Stimulated activated CD8-positive, alpha-beta memory T cell treated with anti-CD3 and anti-CD28 coated beads, Interleukin-7, amount 100 ng/mL, for 48 hours (primary cell): ENCODE results near the gene IZUMO1.
"Not testable (repeated sequence)": the region's sequence is repeated elsewhere in the genome, so short reads cannot be mapped to it uniquely, and the experiment has no call there.

Source experiments
- DNase-seq, 2 donors: peaks; one replicate each; pipeline ENCODE4 v3.0.0-alpha.2; 2020; ENCODE audit warnings: low read depth in 1 of 2; ENCODE audit errors: extremely low read depth in 1 of 2

IZUMO1 gene

DNA sequence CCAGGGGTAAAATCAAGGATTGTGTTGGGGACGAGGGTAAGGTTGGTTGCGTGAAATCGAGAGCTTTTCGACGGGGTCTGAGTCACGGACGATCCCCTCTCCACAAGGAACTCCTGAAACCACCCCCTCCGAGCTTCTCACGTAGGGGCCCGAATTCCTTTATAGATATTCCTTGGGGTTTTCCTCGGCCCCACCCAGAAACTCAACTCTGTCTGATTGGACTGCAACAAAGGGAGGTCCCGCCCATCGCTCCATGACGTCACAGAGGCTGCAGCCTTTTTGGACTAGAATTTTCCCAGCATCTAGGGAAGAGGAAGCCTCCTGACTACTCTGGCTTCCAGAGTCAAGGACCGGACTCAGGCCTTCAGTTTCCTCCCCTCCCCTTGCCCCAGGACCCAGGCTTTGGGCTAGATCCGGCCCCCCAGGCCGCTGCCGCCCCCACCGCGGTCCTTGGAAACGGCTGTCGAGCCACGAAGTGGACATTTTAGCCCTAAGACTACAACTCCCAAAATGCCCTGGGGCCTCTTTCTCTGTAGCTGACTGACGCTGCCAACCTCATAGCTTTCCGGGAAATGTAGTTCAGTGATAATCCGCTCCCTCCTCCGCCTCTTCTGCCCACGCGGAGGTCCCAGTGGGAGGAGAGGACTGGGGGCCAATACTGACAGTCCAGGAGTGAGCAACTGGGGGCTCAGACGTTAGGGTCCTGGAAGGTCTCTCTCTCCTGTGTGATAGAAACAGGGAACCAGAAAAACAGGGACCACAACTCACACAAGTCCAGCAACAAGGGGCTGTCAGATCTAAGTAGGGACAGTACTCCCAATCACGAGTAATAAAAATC is at the start of gene IZUMO1:
TSS of gene IZUMO1 (minus strand) at position 172 of the 838 bp plus-strand sequence. CDS start 1,050 bp downstream, outside the sequence.
- peak in 1 of 2 donors; percentile 44 for DNase-seq

DNA sequence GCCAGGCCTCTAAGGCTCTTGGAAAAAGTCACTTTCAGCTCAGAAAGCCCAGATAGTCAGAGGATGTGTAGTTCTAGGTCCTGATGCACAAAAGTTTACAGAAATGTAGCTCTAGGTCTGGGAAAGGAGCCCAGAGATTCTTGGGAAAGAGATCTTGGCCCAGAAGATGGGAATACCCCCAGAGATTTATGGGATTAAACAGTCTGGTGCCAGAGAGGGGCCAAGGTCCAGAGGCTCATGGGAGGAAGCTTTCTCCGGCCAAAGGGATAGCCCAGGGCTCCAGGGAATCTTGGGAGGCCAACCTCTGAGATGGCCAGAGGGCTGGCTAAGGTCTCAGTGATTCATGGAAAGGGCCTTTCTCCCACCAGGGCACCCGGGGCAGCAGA is 49.0 kb upstream of the IZUMO1 start:
- DNase-seq = no peak

GRCh38 chr19:48795055-48795684 is 48.5 kb upstream of the IZUMO1 start:
- DNase-seq = peak; percentile 58 to 73

DNA sequence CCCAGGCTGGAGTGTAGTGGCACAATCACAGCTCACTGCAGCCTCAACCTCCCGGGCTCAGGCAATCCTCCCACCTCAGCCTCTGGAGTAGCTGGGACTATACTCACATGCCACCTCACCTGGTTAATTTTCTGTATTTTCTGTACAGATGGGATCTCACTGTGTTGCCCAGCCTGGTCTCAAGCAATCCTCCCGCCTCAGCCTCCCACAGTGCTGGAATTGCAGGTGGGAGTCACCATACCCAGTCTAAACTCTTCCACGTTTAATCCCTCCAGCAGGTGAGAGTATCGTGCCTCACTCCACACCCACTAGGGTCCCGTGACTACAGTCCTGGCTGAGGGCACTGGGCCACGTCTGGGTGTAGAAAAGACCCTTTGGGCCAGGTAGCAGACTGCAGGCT is 47.6 kb upstream of the IZUMO1 start:
- no peak for DNase-seq

GRCh38 chr19:48793271-48793670 is 46.6 kb upstream of the IZUMO1 start:
- DNase-seq = no peak

- DNase-seq = not testable (repeated sequence)
Measured at GRCh38 chr19:48787331-48787730, 40.6 kb upstream of the IZUMO1 start.

GRCh38 chr19:48786422-48786821 is 39.7 kb upstream of the IZUMO1 start:
- not testable (repeated sequence) for DNase-seq

GRCh38 chr19:48784527-48784926 is 37.8 kb upstream of the IZUMO1 start:
- DNase-seq = no peak

DNA sequence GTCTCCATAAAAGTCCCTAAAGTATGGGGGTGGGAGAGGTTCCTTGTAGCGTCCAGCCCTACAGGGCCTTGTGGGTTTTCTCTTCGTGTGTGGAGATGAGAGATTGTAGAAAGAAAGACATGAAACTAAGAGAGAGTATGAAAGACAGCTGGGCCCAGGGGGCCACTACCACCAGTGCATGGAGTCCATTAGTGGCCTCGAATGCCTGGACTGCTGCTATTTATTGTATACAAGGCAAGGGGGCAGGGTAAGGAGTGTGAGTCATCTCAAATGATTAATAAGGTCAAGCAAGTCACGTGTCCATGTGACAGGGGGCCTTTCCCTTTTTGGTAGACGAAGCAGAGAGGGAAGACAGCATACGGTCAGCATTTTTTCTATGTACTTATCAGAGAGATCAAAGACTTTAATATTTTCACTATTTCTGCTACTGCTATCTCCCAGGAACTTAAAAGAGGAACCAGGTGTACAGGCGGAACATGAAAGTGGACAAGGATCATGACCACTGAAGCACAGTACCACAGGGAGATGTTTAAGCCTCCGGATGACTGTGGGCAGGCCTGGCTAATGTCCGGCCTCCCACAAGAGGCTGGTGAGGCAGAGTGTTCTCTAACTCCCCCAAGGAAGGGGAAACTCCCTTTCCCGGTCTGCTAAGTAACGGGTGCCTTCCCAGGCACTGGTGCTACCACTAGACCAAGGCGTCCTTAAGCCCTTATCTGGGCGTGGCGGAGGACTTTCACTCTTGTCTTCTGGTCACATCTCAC is 34.1 kb upstream of the IZUMO1 start:
- DNase-seq = no peak

- DNase-seq = no peak
Measured at GRCh38 chr19:48779636-48780035, 32.9 kb upstream of the IZUMO1 start.

DNA sequence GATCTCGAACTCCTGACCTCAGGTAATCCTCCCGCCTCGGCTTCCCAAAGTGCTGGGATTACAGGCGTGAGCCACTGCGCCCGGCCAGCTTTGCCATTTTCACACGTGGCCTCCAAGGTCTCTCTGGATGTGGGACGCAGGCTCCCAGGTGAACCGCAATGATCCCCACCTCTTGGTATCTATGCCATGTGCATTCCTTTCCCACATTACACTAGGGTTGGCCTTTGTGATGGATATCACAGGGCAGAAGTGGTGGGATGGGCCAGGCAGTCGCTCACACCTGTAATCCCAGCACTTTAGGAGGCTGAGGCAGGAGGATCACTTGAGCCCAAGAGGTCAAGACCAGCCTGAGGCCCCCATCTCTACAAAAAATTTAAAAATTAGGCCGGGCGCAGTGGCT is 31.0 kb upstream of the IZUMO1 start:
- DNase-seq = no peak

DNA sequence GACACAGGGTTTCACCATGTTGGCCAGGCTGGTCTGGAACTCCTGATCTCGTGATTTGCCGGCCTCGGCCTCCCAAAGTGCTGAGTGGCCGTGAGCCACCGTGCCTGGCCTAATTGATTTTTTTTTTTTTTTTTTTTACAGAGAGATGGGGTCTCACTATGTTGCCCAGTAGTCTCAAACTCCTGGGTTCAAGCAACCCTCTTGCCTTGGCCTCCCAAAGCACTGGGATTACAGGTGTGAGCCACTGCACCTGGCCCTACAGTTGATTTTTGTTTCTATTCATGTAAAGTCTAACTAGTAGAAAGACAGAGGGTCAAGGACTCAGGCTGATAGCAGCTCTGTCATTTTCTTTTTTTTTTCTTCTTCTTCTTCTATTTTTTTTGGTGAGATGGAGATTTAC is 30.4 kb upstream of the IZUMO1 start:
- DNase-seq = no peak

- no peak for DNase-seq
Measured at GRCh38 chr19:48772503-48772953, 25.8 kb upstream of the IZUMO1 start.

- no peak for DNase-seq
Measured at GRCh38 chr19:48770734-48771472, 24.2 kb upstream of the IZUMO1 start.

- no peak for DNase-seq
Measured at GRCh38 chr19:48770266-48770665, 23.6 kb upstream of the IZUMO1 start.

GRCh38 chr19:48768994-48769713 is 22.4 kb upstream of the IZUMO1 start:
- no peak for DNase-seq

- not testable (repeated sequence) for DNase-seq
Measured at GRCh38 chr19:48768171-48768753, 21.6 kb upstream of the IZUMO1 start.

DNA sequence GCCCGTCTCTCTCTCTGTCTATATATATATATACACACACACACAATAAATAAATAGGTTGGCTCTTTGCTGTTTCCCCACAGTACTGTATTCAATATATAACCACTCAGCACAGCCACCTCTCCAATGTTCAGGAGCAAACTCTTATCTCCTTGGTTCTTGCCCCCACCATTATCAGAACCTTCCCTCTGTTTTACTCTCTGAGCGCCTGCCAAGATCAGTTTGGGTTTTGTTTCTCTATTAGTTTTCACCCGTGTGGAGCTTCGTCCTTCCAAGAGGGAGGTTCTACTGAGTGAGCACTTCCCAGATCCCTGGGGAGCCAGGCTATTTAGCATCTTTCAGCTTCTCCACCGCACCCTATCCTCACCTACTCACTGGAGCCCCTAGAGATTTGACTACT is 19.1 kb upstream of the IZUMO1 start:
- DNase-seq = not testable (repeated sequence)

- peak in 1 of 2 donors; percentile 17 for DNase-seq
Measured at GRCh38 chr19:48760504-48761205, 13.9 kb upstream of the IZUMO1 start.
